IPS-15b (cell line): ENCODE data around the gene FAM131A.

Experiments
- H3K27me3 ChIP-seq: one replicate; pipeline ENCODE4 v1.6.1; 2013; ENCODE audit warnings: low read length; ENCODE audit not compliant: control insufficient read depth, insufficient read depth
- H3K36me3 ChIP-seq: one replicate; pipeline ENCODE4 v1.6.1; 2013; ENCODE audit warnings: low read length; ENCODE audit not compliant: control insufficient read depth, insufficient read depth
- H3K4me1 ChIP-seq: one replicate; pipeline ENCODE4 v1.6.1; 2013; ENCODE audit warnings: mild to moderate bottlenecking, low read length; ENCODE audit not compliant: control insufficient read depth, insufficient read depth
- H3K4me3 ChIP-seq: one replicate; pipeline ENCODE4 v1.5.1; 2013; ENCODE audit warnings: low read depth, low read length
- H3K9ac ChIP-seq: one replicate; pipeline ENCODE4 v1.6.1; 2013; ENCODE audit warnings: low read depth, mild to moderate bottlenecking, low read length
- H3K9me3 ChIP-seq: one replicate; pipeline ENCODE4 v1.6.1; 2013; ENCODE audit warnings: mild to moderate bottlenecking, low read length; ENCODE audit not compliant: control insufficient read depth, insufficient read depth

FAM131A gene

DNA sequence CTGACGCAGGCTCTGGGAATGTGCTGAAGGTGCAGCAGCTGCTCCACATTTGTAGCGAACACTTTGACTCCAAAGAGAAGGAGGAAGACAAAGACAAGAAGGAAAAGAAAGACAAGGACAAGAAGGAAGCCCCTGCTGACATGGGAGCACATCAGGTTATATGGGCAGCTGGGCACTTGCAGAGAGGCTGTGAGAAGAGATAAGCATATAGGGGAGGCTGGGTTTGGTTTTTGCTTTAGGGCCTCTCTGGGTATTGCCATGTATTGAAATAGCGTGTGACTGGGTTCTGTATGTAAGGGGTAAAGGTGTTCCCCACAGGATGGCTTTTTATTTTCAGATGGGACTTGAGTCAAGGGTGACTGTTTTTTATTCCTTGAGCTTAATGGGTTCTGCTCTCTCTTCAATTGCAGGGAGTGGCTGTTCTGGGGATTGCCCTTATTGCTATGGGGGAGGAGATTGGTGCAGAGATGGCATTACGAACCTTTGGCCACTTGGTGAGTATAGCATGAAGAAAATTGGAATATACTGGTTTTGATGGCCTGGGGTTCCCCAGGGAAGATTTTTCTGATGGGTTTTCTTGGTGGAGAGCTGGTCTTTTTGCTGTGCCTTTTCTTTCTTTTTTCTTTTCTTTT lies 30.9 kb upstream of the FAM131A start:
- no peak overlapping the region for H3K9ac ChIP-seq
- H3K27me3 ChIP-seq: no peaks in the 10 kb centered on the region
- no peak overlapping the region for H3K4me3 ChIP-seq
- H3K4me1 ChIP-seq: no peaks in the 10 kb centered on the region
- H3K36me3 ChIP-seq: peaks cover 59% of the 10 kb centered on the region
- no peaks in the 10 kb centered on the region for H3K9me3 ChIP-seq

DNA sequence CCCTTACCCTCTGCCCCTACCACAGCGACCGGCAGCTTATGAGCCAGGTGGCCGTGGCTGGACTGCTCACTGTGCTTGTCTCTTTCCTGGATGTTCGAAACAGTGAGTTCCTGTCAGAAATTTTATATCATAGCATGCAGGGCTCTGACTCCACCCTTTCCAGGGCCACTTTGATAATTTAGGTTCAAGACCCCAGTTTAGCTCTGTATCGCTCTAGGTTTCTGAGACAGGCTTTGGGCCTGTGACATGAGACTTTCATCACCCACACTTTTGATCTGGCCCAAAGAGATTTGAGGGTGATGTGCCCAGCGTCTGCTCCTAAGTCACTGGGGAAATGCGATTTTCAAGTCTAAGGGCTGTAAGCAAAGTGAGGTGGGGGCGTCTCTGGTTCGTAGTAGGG lies 29.5 kb upstream of the FAM131A start:
- H3K27me3 ChIP-seq: no peaks in the 10 kb centered on the region
- H3K9me3 ChIP-seq: no peaks in the 10 kb centered on the region
- no peak overlapping the region for H3K4me3 ChIP-seq
- H3K36me3 ChIP-seq: peaks cover 45% of the 10 kb centered on the region
- no peak overlapping the region for H3K9ac ChIP-seq
- no peaks in the 10 kb centered on the region for H3K4me1 ChIP-seq

DNA sequence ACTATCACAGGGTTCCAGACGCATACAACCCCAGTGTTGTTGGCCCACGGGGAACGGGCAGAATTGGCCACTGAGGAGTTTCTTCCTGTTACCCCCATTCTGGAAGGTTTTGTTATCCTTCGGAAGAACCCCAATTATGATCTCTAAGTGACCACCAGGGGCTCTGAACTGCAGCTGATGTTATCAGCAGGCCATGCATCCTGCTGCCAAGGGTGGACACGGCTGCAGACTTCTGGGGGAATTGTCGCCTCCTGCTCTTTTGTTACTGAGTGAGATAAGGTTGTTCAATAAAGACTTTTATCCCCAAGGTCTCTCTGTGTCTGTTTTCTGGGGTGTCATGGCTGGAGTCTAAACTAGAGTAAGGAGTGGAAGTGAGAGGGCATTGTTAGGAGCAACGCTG lies 28.7 kb upstream of the FAM131A start:
- peaks cover 38% of the 10 kb centered on the region for H3K36me3 ChIP-seq
- no peak overlapping the region for H3K4me3 ChIP-seq
- H3K4me1 ChIP-seq: no peaks in the 10 kb centered on the region
- H3K9ac ChIP-seq: no peak overlapping the region
- H3K27me3 ChIP-seq: no peaks in the 10 kb centered on the region
- H3K9me3 ChIP-seq: no peaks in the 10 kb centered on the region

DNA sequence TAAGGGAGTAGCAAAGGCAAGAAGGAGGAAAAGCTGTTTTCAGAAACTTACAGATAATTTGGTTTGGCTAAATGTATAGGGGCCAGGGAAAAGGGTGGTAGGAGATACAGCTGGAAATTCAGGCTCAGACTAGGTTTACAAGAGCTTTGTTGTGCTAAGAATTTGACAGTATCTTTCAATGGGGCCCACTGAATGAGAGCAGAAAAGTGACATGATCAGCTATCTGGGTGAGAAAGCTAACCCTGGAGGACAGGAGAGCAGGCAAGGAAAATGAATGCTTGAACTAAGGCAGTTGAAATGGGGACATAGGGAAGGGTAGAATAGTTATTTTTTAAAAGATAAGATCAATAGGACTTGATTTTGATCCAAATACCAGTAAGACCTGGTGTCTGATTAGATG lies 25.8 kb upstream of the FAM131A start:
- H3K36me3 ChIP-seq: peaks cover 22% of the 10 kb centered on the region
- peaks cover 4% of the 10 kb centered on the region for H3K4me1 ChIP-seq
- H3K9ac ChIP-seq: no peak overlapping the region
- H3K27me3 ChIP-seq: no peaks in the 10 kb centered on the region
- H3K9me3 ChIP-seq: no peaks in the 10 kb centered on the region
- no peak overlapping the region for H3K4me3 ChIP-seq

DNA sequence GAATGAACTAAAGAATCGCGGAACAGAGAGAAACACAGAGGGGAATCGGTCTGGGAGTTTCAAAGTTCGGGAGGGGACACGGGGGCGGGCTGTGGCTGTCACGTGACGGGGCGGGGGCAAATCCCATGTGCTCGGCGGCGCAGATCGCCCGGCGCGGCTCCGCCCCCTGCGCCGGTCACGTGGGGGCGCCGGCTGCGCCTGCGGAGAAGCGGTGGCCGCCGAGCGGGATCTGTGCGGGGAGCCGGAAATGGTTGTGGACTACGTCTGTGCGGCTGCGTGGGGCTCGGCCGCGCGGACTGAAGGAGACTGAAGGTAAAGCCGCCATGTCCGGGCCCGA lies 23.1 kb upstream of the FAM131A start, which contains the start of gene EIF4G1:
Gene EIF4G1 (plus strand): TSS at position 244 of the 337 bp plus-strand sequence. CDS start 1,191 bp downstream, outside the sequence.
- Histone ChIP-seq H3K4me1 (peaks cover 8% of the 10 kb centered on the region), H3K36me3 (peaks cover 11% of the 10 kb centered on the region), H3K27me3 (no peaks in the 10 kb centered on the region), H3K9me3 (no peaks in the 10 kb centered on the region), H3K4me3 (peak within 1 kb of the TSS; percentile 90), H3K9ac (peak within 1 kb of the TSS; percentile 88)

DNA sequence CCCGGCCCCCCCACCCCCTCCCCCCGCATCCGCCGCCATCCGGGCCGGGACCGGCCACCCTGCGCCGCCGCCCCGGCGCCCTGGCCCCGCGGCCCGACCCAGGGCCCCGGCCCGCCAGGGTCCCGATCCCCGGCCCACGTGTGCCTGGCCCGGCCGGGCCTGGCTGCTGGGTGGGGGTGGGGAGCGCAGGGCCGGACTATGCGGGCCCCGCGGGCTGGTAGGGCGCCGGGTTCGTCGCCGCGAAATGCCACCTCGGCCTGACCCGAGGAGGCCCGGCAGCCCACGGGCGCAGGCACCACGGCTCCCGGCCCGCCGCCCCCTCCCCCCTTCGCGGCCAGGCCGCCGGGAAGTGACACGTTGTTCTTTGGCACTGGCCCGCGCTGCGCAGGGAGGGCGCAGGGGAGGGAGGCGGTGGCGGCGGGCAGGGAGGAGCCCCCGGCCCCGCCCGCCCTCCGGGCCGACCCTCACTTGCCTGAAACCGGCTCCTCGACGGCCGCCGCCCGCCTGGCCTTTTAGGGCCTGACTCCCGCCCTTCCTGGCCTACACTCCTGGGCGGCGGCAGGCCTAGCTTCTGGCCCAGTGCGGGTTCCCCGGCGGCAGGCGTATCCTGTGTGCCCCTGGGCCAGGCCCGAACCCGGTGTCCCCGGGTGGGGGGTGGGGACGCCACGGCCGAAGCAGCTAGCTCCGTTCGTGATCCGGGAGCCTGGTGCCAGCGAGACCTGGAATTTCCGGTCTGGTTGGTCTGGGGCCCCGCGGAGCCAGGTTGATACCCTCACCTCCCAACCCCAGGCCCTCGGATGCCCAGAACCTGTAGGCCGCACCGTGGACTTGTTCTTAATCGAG lies 22.5 kb upstream of the FAM131A start:
- Histone ChIP-seq H3K4me1 (peaks cover 8% of the 10 kb centered on the region), H3K9ac (peak overlapping the region; percentile 88), H3K9me3 (no peaks in the 10 kb centered on the region), H3K4me3 (peak overlapping the region; percentile 90), H3K27me3 (no peaks in the 10 kb centered on the region), H3K36me3 (peaks cover 17% of the 10 kb centered on the region)

DNA sequence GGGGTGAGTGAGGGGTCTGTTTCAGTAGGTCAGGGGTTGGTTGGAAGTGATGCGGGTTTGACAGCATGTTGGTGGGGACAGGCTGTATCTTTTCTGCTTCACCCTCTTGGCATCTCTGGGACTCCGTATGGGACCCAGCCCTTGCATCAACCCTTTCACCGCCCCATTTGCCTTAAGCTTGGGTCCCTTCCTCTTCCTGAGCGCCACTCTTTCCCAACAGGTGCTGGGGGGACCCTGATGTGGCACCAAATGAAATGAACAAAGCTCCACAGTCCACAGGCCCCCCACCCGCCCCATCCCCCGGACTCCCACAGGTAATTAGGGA lies 21.9 kb upstream of the FAM131A start:
- Histone ChIP-seq H3K9ac (peak overlapping the region; percentile 88), H3K4me3 (peak overlapping the region; percentile 90), H3K4me1 (peaks cover 8% of the 10 kb centered on the region), H3K27me3 (no peaks in the 10 kb centered on the region), H3K9me3 (no peaks in the 10 kb centered on the region), H3K36me3 (peaks cover 22% of the 10 kb centered on the region)

DNA sequence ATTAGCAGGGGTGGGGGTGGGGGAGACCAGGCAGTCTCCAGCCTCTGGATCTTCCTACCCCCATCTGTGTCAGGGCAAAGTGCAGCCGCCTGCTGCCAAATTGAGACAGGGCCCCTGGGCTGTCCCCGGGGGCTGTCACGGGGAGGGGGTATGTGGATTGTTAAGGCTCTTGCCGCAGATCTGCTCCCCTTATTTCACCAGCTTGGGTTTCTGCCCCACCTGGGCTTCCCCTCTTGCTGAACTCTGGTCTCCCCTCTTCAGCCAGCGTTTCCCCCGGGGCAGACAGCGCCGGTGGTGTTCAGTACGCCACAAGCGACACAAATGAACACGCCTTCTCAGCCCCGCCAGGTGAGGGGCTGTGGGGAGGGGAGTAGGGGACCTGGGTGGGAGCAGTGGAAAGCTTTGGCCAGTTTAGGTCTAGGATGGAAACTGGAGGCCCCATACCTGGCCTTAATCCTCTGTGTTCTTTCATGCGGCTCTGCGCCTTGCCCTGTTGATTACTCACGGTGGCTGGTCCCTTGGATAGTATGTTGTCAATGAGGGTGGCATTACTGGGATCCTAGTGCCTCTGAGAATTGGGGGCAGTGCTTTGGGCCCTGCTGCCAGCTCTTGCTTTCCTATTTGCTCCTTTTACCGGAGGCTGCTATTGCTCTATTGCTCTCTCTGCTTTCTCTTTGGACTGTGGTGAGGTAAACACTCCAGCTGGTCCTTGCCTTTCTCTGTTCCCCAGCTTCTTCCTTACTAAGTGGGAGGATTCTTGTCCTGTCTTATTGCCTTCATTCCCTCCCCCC lies 21.3 kb upstream of the FAM131A start:
- peaks cover 8% of the 10 kb centered on the region for H3K4me1 ChIP-seq
- H3K27me3 ChIP-seq: no peaks in the 10 kb centered on the region
- H3K36me3 ChIP-seq: peaks cover 28% of the 10 kb centered on the region
- H3K9ac ChIP-seq: peak overlapping the region; percentile 88
- no peaks in the 10 kb centered on the region for H3K9me3 ChIP-seq
- peak overlapping the region; percentile 90 for H3K4me3 ChIP-seq

DNA sequence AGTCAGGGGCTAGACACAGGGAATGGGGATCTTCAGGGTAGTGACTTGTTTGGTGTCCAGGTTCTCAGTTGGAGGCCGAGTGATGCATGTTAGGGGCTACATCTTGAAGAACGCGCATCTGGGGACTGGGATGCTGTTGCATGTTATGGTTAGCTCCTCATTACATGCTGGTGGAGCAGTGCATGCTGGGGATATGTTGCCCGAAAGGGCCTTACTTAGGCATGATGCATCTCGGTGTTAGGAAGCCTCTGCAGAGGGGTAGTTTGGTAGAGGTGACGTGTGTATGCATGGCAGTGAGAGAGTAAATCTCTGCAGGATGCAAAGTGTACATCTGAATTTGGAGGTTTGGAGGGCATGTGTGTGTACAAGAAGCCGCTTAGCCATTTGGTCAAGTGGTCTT lies 20.6 kb upstream of the FAM131A start:
- H3K9ac ChIP-seq: no peak overlapping the region
- H3K36me3 ChIP-seq: peaks cover 35% of the 10 kb centered on the region
- peak overlapping the region; percentile 90 for H3K4me3 ChIP-seq
- no peaks in the 10 kb centered on the region for H3K9me3 ChIP-seq
- no peaks in the 10 kb centered on the region for H3K27me3 ChIP-seq
- H3K4me1 ChIP-seq: peaks cover 8% of the 10 kb centered on the region

DNA sequence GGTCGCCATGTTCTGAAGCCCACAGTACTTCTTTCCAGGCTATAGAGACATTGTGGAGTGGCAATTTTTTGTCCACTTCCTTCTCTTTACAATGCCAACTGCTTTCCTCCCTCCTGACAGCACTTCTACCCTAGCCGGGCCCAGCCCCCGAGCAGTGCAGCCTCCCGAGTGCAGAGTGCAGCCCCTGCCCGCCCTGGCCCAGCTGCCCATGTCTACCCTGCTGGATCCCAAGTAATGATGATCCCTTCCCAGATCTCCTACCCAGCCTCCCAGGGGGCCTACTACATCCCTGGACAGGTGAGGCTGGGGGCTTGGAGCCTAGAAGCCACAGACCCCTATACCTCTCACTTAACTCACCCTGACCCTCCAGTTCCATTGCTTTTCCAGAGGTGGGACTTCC lies 20.2 kb upstream of the FAM131A start:
- peaks cover 8% of the 10 kb centered on the region for H3K4me1 ChIP-seq
- H3K27me3 ChIP-seq: no peaks in the 10 kb centered on the region
- H3K9ac ChIP-seq: peak overlapping the region; percentile 28
- no peaks in the 10 kb centered on the region for H3K9me3 ChIP-seq
- H3K36me3 ChIP-seq: peaks cover 39% of the 10 kb centered on the region
- no peak overlapping the region for H3K4me3 ChIP-seq

DNA sequence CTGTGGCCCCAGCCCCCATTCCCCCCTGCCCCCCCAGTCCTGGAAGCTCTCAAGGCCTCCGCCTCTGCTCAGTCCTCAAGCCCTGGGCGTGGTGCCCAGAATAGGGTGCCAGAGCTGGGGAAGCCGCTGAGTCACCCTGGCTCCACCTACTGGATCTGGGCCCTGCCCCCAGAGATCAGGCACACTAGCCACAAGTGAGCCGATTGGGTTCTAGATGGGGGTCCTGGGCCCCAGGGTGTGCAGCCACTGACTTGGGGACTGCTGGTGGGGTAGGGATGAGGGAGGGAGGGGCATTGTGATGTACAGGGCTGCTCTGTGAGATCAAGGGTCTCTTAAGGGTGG lies 17.3 kb upstream of the FAM131A start:
- Histone ChIP-seq H3K9ac (no peak overlapping the region), H3K27me3 (no peaks in the 10 kb centered on the region), H3K4me1 (peaks cover 8% of the 10 kb centered on the region), H3K4me3 (no peak overlapping the region), H3K36me3 (peaks cover 67% of the 10 kb centered on the region), H3K9me3 (no peaks in the 10 kb centered on the region)
